PC-3 (cell line): ENCODE results near the gene TMF1. TPM values are rescaled to one million over a fixed set of nuclear protein-coding genes. Genes with fewer than 3 reads are reported as not detected.
A peak's percentile ranks its signal among the peaks of the same experiment; 100 is the strongest.

ENCODE experiments used
- ATAC-seq: fragments of 200-7000 bp; cut with Tn5 transposase; 2 replicates; pipeline ENCODE4 v1.9.1; 2020; ENCODE audit warnings: mild to moderate bottlenecking, moderate library complexity
- BruUV-seq: library from RNA; stranded (reverse); fragments of 400-500 nt; replicated peaks from 2 replicates; lab custom pipeline; 2021; lab: Mats Ljungman, UMichigan
- CTCF ChIA-PET: fragments of 300-600 bp; sonication (Branson Sonifier 250); formaldehyde crosslinking; loops from one replicate; lab custom pipeline; 2022; ENCODE audit warnings: antibody characterized with exemption; lab: Charles Lee
- POLR2A ChIA-PET: fragments of 300-600 bp; sonication (Branson Sonifier 250); formaldehyde crosslinking; loops from one replicate; lab custom pipeline; 2022; ENCODE audit warnings: antibody characterized with exemption; ENCODE audit not compliant: unreplicated experiment; lab: Charles Lee
- DNase-seq: peaks from one replicate; pipeline ENCODE4 v3.0.0-alpha.2; 2015
- H2AFZ ChIP-seq: fragments of 300-600 bp; sonication (generic); 2 replicates; pipeline ENCODE4 v1.6.0; 2016; ENCODE audit warnings: antibody characterized with exemption, low read length
- H3F3A ChIP-seq: fragments of 300-600 bp; sonication (generic); one replicate; pipeline ENCODE4 v1.6.0; 2017; ENCODE audit warnings: antibody characterized with exemption, low read length, control low read depth, mild to moderate bottlenecking; ENCODE audit not compliant: unreplicated experiment
- H3K27ac ChIP-seq: fragments of 300-600 bp; sonication (generic); 2 replicates; pipeline ENCODE4 v1.5.1; 2016; ENCODE audit warnings: mild to moderate bottlenecking, low read length
- H3K27me3 ChIP-seq: fragments of 300-600 bp; sonication (generic); 2 replicates; pipeline ENCODE4 v1.6.1; 2016; ENCODE audit warnings: low read length, mixed read lengths
- H3K36me3 ChIP-seq: fragments of 300-600 bp; sonication (generic); 2 replicates; pipeline ENCODE4 v1.6.1; 2016; ENCODE audit warnings: low read depth, mixed run types, low read length, mixed read lengths
- H3K4me1 ChIP-seq: fragments of 300-600 bp; sonication (generic); 2 replicates; pipeline ENCODE4 v1.5.1; 2016; ENCODE audit warnings: low read length; ENCODE audit not compliant: insufficient read depth
- H3K4me2 ChIP-seq: fragments of 300-600 bp; sonication (generic); 2 replicates; pipeline ENCODE4 v1.6.0; 2016; ENCODE audit warnings: low read length
- H3K4me3 ChIP-seq: fragments of 300-600 bp; sonication (generic); 2 replicates; pipeline ENCODE4 v1.5.1; 2016; ENCODE audit warnings: mild to moderate bottlenecking, low read length, mixed read lengths
- H3K79me2 ChIP-seq: fragments of 300-600 bp; sonication (generic); 2 replicates; pipeline ENCODE4 v1.6.1; 2017; ENCODE audit warnings: low read length, mixed read lengths
- H3K9ac ChIP-seq: fragments of 300-600 bp; sonication (generic); 2 replicates; pipeline ENCODE4 v1.6.0; 2016; ENCODE audit warnings: mild to moderate bottlenecking, low read length
- H3K9me2 ChIP-seq: fragments of 300-600 bp; sonication (generic); replicated peaks from 2 replicates; pipeline ENCODE4 v1.6.1; 2016; ENCODE audit warnings: mixed run types, low read length, mixed read lengths
- H3K9me3 ChIP-seq: fragments of 300-600 bp; sonication (generic); 2 replicates; pipeline ENCODE4 v1.6.1; 2016; ENCODE audit warnings: low read length, mixed read lengths
- H4K20me1 ChIP-seq: fragments of 300-600 bp; sonication (generic); 2 replicates; pipeline ENCODE4 v1.6.1; 2016; ENCODE audit warnings: low read length, mixed read lengths
- EZH2 ChIP-seq: fragments of 300-600 bp; sonication (generic); IDR thresholded peaks from one replicate; pipeline ENCODE4 v1.6.1; 2017; ENCODE audit warnings: antibody characterized with exemption, mild to moderate bottlenecking, low read length; ENCODE audit not compliant: unreplicated experiment
- EZH2phosphoT487 ChIP-seq: fragments of 300-600 bp; sonication (generic); IDR thresholded peaks from 2 replicates; pipeline ENCODE4 v1.6.1; 2018; ENCODE audit warnings: mild to moderate bottlenecking, antibody characterized with exemption, low read length, borderline replicate concordance
- intact Hi-C: fragments of 100-400 bp; cut with micrococcal nuclease; formaldehyde crosslinking; loops from 2 replicates; pipeline ENCODE4 v1.9.0; 2023
- total RNA-seq: library from RNA; depleted of rRNA; stranded (reverse); fragments of >200 nt; gene quantifications from 2 replicates; pipeline ENCODE4 v1.2.3, GENCODE V29; 2014
- TF ChIP-seq, protein P1 (sequence below): fragments of 300-600 bp; sonication (generic); conservative IDR thresholded peaks from 2 replicates; pipeline ENCODE4 v1.5.1; 2017; ENCODE audit warnings: antibody characterized with exemption, low read depth, mild to moderate bottlenecking, low read length

The TMF1 gene
- total RNA-seq, 1 experiment from 2014 or later, result 7.2 TPM

DNA sequence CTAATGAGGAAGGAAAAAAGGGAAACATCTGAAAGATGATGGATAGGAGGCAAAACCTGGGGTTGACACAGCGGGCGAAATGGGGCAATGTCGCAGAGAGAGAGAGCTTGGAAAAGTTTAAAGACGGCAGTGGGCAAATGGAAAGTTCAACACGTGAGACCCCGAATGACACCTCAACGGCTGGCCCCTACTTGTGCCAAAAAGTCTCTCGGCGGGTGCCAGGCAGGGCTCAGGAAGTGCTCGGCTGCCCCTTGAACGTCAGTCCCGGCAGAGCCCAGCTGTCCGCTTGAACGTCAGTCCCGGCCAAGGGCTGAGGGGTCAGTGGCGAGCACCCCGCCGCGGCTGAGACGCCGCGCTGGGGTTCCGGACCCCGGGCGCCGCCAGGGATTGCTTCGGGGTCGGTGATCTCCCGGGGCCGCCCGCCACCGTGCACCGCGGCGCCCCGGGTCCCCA, 39.3 kb downstream of the TMF1 start:
- Histone ChIP-seq H3K27me3 (no peaks in the 10 kb centered on the region), H3K4me3 (peak overlapping the region; percentile 71), H4K20me1 (no peaks in the 10 kb centered on the region), H3K36me3 (no peaks in the 10 kb centered on the region), H3K79me2 (no peaks in the 10 kb centered on the region), H3K27ac (no peak overlapping the region), H3K4me1 (peaks cover 9% of the 10 kb centered on the region; the same call in 1 of the 2 replicates), H3K9me2 (no peaks in the 10 kb centered on the region), H3K9ac (peak overlapping the region; percentile 81), H3F3A (no peaks in the 10 kb centered on the region), H3K9me3 (no peaks in the 10 kb centered on the region), H3K4me2 (peak overlapping the region; percentile 87), H2AFZ (peak overlapping the region; percentile 82)
- POLR2A ChIA-PET, result no interaction called here
- TF ChIP-seq, protein P1, sequence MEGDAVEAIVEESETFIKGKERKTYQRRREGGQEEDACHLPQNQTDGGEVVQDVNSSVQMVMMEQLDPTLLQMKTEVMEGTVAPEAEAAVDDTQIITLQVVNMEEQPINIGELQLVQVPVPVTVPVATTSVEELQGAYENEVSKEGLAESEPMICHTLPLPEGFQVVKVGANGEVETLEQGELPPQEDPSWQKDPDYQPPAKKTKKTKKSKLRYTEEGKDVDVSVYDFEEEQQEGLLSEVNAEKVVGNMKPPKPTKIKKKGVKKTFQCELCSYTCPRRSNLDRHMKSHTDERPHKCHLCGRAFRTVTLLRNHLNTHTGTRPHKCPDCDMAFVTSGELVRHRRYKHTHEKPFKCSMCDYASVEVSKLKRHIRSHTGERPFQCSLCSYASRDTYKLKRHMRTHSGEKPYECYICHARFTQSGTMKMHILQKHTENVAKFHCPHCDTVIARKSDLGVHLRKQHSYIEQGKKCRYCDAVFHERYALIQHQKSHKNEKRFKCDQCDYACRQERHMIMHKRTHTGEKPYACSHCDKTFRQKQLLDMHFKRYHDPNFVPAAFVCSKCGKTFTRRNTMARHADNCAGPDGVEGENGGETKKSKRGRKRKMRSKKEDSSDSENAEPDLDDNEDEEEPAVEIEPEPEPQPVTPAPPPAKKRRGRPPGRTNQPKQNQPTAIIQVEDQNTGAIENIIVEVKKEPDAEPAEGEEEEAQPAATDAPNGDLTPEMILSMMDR, result no peak
- no peak for TF ChIP-seq EZH2
- no peak for TF ChIP-seq EZH2phosphoT487
- CTCF ChIA-PET, result no interaction called here
- DNase-seq (peak; percentile 4), ATAC-seq (peak; percentile 56)
- no TSS peak for BruUV-seq
- intact Hi-C loops, result no loop called here

DNA sequence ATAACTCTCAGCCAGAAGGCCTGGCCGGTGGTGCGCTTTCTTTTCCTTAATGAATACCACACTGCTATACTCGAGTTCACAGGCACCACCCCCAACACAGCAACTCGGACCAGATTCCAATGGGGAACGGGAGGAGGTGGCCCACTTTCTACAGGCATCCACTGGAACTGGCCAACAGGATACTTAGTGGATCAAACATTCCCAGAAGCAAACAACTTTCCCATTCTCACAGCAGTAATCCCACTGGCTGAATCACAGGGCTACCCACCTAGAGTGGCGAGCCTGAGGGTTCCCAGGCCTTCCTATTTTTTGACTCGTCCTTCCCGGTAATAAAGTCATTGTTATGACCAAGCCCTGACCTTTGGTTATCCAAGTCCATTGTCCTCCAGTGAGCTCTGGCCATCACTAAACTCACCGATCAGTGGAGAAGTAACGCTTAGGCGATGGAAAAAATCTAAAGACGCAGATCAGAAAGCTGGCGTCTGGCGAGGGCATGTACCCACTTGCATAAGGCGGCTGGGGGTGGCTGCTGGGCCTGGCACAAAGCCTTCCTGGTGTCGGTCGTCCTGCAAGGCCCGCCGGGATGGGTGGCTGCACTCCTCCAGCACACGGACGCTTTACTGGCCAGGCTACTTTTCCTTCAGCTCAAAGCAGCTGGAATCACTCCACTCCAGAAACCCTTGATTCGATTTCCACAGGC, 39.9 kb downstream of the TMF1 start:
- no peaks in the 10 kb centered on the region for H3K36me3 ChIP-seq
- intact Hi-C loops, result no loop called here
- H3K9me3 ChIP-seq, result no peaks in the 10 kb centered on the region
- H3F3A ChIP-seq, result no peaks in the 10 kb centered on the region
- no peak overlapping the region for H3K27ac ChIP-seq
- ChIA-PET POLR2A (no interaction called here), CTCF (no interaction called here)
- H3K27me3 ChIP-seq, result no peaks in the 10 kb centered on the region
- no peaks in the 10 kb centered on the region for H4K20me1 ChIP-seq
- ATAC-seq (no peak), DNase-seq (no peak)
- peak overlapping the region; percentile 87 for H3K4me2 ChIP-seq
- TF ChIP-seq EZH2phosphoT487 (no peak), EZH2 (no peak)
- TF ChIP-seq, protein P1, result no peak
- BruUV-seq, result TSS peak; percentile 34
- H3K79me2 ChIP-seq, result no peaks in the 10 kb centered on the region
- no peaks in the 10 kb centered on the region for H3K9me2 ChIP-seq
- peaks cover 9% of the 10 kb centered on the region; the same call in 1 of the 2 replicates for H3K4me1 ChIP-seq
- peak overlapping the region; percentile 81; the same call in 1 of the 2 replicates for H3K9ac ChIP-seq
- peak overlapping the region; percentile 71 for H3K4me3 ChIP-seq
- H2AFZ ChIP-seq, result peak overlapping the region; percentile 82; the same call in 1 of the 2 replicates
